H9 (cell line): ENCODE data around the gene STK11. TPM values are rescaled to one million over a fixed set of nuclear protein-coding genes. Genes with fewer than 3 reads are reported as not detected.

ENCODE experiments used
- DNase-seq: peaks from one replicate; pipeline ENCODE4 v3.0.0-alpha.2; 2017
- H2AFZ ChIP-seq: one replicate; pipeline ENCODE4 v1.6.1; 2013; ENCODE audit warnings: mild to moderate bottlenecking, low read length, control low read depth, moderate library complexity
- H2AK5ac ChIP-seq: 2 replicates; pipeline ENCODE4 v1.6.1; 2013; ENCODE audit warnings: low read length, control low read depth, mixed read lengths; ENCODE audit not compliant: insufficient read length
- H2BK120ac ChIP-seq: one replicate; pipeline ENCODE4 v1.6.1; 2013; ENCODE audit warnings: low read depth, mild to moderate bottlenecking, low read length, control low read depth, inconsistent platforms; ENCODE audit not compliant: poor library complexity, severe bottlenecking
- H2BK12ac ChIP-seq: 2 replicates; pipeline ENCODE4 v1.6.1; 2013; ENCODE audit warnings: low read length, control low read depth, mixed read lengths, low read depth; ENCODE audit not compliant: insufficient read length
- H2BK15ac ChIP-seq: 2 replicates; pipeline ENCODE4 v1.6.1; 2013; ENCODE audit warnings: low read depth, low read length, control low read depth
- H2BK20ac ChIP-seq: one replicate; pipeline ENCODE4 v1.6.1; 2013; ENCODE audit warnings: low read depth, mild to moderate bottlenecking, low read length, control low read depth, inconsistent platforms; ENCODE audit not compliant: poor library complexity, severe bottlenecking
- H2BK5ac ChIP-seq: 2 replicates; pipeline ENCODE4 v1.6.1; 2013; ENCODE audit warnings: low read length, control low read depth, mixed read lengths; ENCODE audit not compliant: insufficient read length
- H3K14ac ChIP-seq: 2 replicates; pipeline ENCODE4 v1.6.1; 2013; ENCODE audit warnings: low read length, control low read depth; ENCODE audit not compliant: insufficient read depth
- H3K18ac ChIP-seq: 2 replicates; pipeline ENCODE4 v1.6.1; 2013; ENCODE audit warnings: low read depth, mild to moderate bottlenecking, mixed read lengths, low read length, control low read depth; ENCODE audit not compliant: insufficient read length
- H3K23ac ChIP-seq: 2 replicates; pipeline ENCODE4 v1.6.1; 2013; ENCODE audit warnings: low read length, control low read depth, mixed read lengths, low read depth; ENCODE audit not compliant: insufficient read length
- H3K23me2 ChIP-seq: 2 replicates; pipeline ENCODE4 v1.6.1; 2013; ENCODE audit warnings: low read depth, mild to moderate bottlenecking, mixed read lengths, low read length, control low read depth; ENCODE audit not compliant: insufficient read length, poor library complexity, severe bottlenecking
- H3K27ac ChIP-seq: 2 replicates; pipeline ENCODE4 v1.5.1; 2013; ENCODE audit warnings: low read length, control low read depth, mixed read lengths, low read depth; ENCODE audit not compliant: insufficient read length
- H3K27me3 ChIP-seq: 2 replicates; pipeline ENCODE4 v1.6.1; 2013; ENCODE audit warnings: low read length, control low read depth, inconsistent platforms; ENCODE audit not compliant: insufficient read depth
- H3K4ac ChIP-seq: 2 replicates; pipeline ENCODE4 v1.6.1; 2013; ENCODE audit warnings: low read depth, mild to moderate bottlenecking, control low read depth, inconsistent platforms, low read length, moderate library complexity
- H3K4me1 ChIP-seq: 2 replicates; pipeline ENCODE4 v1.6.1; 2013; ENCODE audit warnings: low read length, control low read depth, inconsistent platforms; ENCODE audit not compliant: insufficient read depth
- H3K4me2 ChIP-seq: 2 replicates; pipeline ENCODE4 v1.6.1; 2013; ENCODE audit warnings: low read length, control low read depth, mixed read lengths; ENCODE audit not compliant: insufficient read length, insufficient read depth
- H3K56ac ChIP-seq: 2 replicates; pipeline ENCODE4 v1.6.1; 2013; ENCODE audit warnings: low read depth, mild to moderate bottlenecking, mixed read lengths, low read length, control low read depth; ENCODE audit not compliant: insufficient read length
- H3K79me1 ChIP-seq: 2 replicates; pipeline ENCODE4 v1.6.1; 2013; ENCODE audit warnings: low read depth, mild to moderate bottlenecking, moderate library complexity, low read length, control low read depth, inconsistent platforms; ENCODE audit not compliant: insufficient read depth, poor library complexity, severe bottlenecking
- H3K79me2 ChIP-seq: 2 replicates; pipeline ENCODE4 v1.6.1; 2013; ENCODE audit warnings: low read length, control low read depth, inconsistent platforms; ENCODE audit not compliant: insufficient read depth
- H3K9ac ChIP-seq: 2 replicates; pipeline ENCODE4 v1.6.1; 2013; ENCODE audit warnings: low read length, control low read depth, mixed read lengths; ENCODE audit not compliant: insufficient read length; ENCODE audit errors: extremely low read depth
- H3K9me3 ChIP-seq: one replicate; pipeline ENCODE4 v1.6.1; 2013; ENCODE audit warnings: low read depth, low read length, inconsistent platforms; ENCODE audit not compliant: control insufficient read depth
- H3T11ph ChIP-seq: one replicate; pipeline ENCODE4 v1.6.1; 2013; ENCODE audit warnings: mild to moderate bottlenecking, low read length, control low read depth, inconsistent platforms
- H4K20me1 ChIP-seq: one replicate; pipeline ENCODE4 v1.6.1; 2013; ENCODE audit not compliant: control insufficient read depth, insufficient read length, insufficient read depth
- H4K5ac ChIP-seq: 2 replicates; pipeline ENCODE4 v1.6.1; 2013; ENCODE audit warnings: low read depth, mild to moderate bottlenecking, mixed read lengths, low read length, control low read depth; ENCODE audit not compliant: insufficient read length
- H4K8ac ChIP-seq: replicated peaks from 2 replicates; pipeline ENCODE4 v1.6.1; 2013; ENCODE audit warnings: low read length, control low read depth, mixed read lengths, low read depth; ENCODE audit not compliant: insufficient read length
- H4K91ac ChIP-seq: 2 replicates; pipeline ENCODE4 v1.6.1; 2013; ENCODE audit warnings: low read depth, mild to moderate bottlenecking, moderate library complexity, mixed read lengths, low read length, control low read depth; ENCODE audit not compliant: insufficient read length
- H3K27ac Mint-ChIP-seq, 3 experiments: 2 replicates in 2 of 3; 3 replicates in 1 of 3; pipeline ENCODE4 v1.8.0; 2020 to 2021; ENCODE audit warnings: mixed read lengths in 3 of 3, mild to moderate bottlenecking in 1 of 3, moderate library complexity in 1 of 3
- H3K27me3 Mint-ChIP-seq: 2 replicates; pipeline ENCODE4 v1.8.0; 2021; ENCODE audit warnings: low read depth, mild to moderate bottlenecking, moderate library complexity, mixed read lengths
- H3K36me3 Mint-ChIP-seq, 3 experiments: 2 replicates in 2 of 3; 3 replicates in 1 of 3; pipeline ENCODE4 v1.8.0; 2020 to 2021; ENCODE audit warnings: low read depth in 3 of 3, mixed read lengths in 3 of 3; ENCODE audit not compliant: insufficient read depth in 1 of 3
- H3K4me1 Mint-ChIP-seq, 2 experiments: 2 replicates each; pipeline ENCODE4 v1.8.0; 2020; ENCODE audit warnings: mixed read lengths in 2 of 2
- H3K4me3 Mint-ChIP-seq, 2 experiments: 2 replicates in 1 of 2; 3 replicates in 1 of 2; pipeline ENCODE4 v1.8.0; 2020 to 2021; ENCODE audit warnings: mild to moderate bottlenecking in 2 of 2, mixed read lengths in 2 of 2, moderate library complexity in 1 of 2
- H3K9me3 Mint-ChIP-seq, 2 experiments: 2 replicates in 1 of 2; 3 replicates in 1 of 2; pipeline ENCODE4 v1.8.0; 2020; ENCODE audit warnings: mild to moderate bottlenecking in 2 of 2, mixed read lengths in 2 of 2, moderate library complexity in 1 of 2
- WGBS: extraction: QIAGEN DNeasy Blood & Tissue Kit; methylation state at CpG from one replicate; pipeline ENCODE4 v1.1.7; 2013; ENCODE audit warnings: missing lambda C conversion rate, low lambda C conversion rate, mixed read lengths; ENCODE audit not compliant: insufficient read length; ENCODE audit errors: extremely low coverage; 5-methylcytosine and 5-hydroxymethylcytosine counted together
- total RNA-seq: library from RNA; stranded (reverse); gene quantifications from 2 replicates; pipeline ENCODE4 v1.2.1, GENCODE V29; 2021
- TF ChIP-seq, protein P1 (sequence below): fragments of 200-600 bp; sonication (generic); conservative IDR thresholded peaks from 3 replicates; pipeline ENCODE4 v1.8.0; 2021; ENCODE audit warnings: antibody characterized with exemption, mild to moderate bottlenecking

The STK11 gene
- total RNA-seq, 1 experiment from 2014 or later, result 74.3 TPM

DNA sequence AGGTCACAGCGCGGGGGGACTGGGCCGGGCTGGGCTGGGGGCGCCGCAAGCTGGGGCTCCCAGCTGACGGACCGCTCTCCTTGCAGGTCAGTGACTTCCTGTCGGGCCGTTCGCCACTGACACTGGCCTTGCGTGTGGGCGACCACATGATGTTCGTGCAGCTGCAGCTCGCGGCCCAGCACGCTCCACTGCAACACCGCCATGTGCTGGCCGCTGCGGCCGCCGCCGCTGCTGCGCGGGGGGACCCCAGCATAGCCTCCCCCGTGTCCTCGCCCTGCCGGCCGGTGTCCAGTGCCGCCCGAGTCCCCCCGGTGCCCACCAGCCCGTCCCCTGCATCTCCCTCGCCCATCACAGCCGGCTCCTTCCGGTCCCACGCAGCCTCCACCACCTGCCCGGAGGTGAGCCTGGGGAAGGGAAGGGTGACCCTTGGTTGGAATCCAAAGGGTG lies 48.5 kb downstream of the STK11 start:
- Histone ChIP-seq H3K56ac (no peak overlapping the region), H3K27ac (no peak overlapping the region), H3K23ac (no peak overlapping the region), H2BK20ac (no peak overlapping the region), H3K4me1 (no peaks in the 10 kb centered on the region; the same call in 1 of the 2 replicates), H2BK12ac (no peak overlapping the region), H2AFZ (no peak overlapping the region), H4K91ac (no peak overlapping the region), H3K79me1 (no peaks in the 10 kb centered on the region), H3K18ac (no peak overlapping the region), H4K5ac (no peak overlapping the region), H4K20me1 (no peaks in the 10 kb centered on the region), H3K14ac (no peak overlapping the region), H2BK120ac (no peak overlapping the region), H3T11ph (no peak overlapping the region), H3K9me3 (no peaks in the 10 kb centered on the region), H2BK15ac (no peak overlapping the region), H3K4me2 (no peak overlapping the region), H3K27me3 (no peaks in the 10 kb centered on the region), H3K79me2 (peaks cover 11% of the 10 kb centered on the region; the same call in 1 of the 2 replicates), H3K4ac (no peak overlapping the region), H4K8ac (no peak overlapping the region), H3K9ac (no peak overlapping the region), H2BK5ac (no peak overlapping the region), H3K23me2 (peaks cover 12% of the 10 kb centered on the region), H2AK5ac (no peak overlapping the region)
- peaks cover 25 to 68% (median 54%) of the 10 kb centered on the region in 3 experiments; a peak in 6 of 7 replicates for H3K36me3 Mint-ChIP-seq
- no peaks in the 10 kb centered on the region; a peak in 1 of 5 replicates for H3K9me3 Mint-ChIP-seq
- no peak for DNase-seq
- WGBS, result no CpG with 5 or more reads among the region's 37 CpGs
- no peaks in the 10 kb centered on the region for H3K27me3 Mint-ChIP-seq
- H3K27ac Mint-ChIP-seq, result peak overlapping the region in 2 of 3 experiments; percentile 70 to 89; a peak in 2 of 7 replicates
- TF ChIP-seq, protein P1, sequence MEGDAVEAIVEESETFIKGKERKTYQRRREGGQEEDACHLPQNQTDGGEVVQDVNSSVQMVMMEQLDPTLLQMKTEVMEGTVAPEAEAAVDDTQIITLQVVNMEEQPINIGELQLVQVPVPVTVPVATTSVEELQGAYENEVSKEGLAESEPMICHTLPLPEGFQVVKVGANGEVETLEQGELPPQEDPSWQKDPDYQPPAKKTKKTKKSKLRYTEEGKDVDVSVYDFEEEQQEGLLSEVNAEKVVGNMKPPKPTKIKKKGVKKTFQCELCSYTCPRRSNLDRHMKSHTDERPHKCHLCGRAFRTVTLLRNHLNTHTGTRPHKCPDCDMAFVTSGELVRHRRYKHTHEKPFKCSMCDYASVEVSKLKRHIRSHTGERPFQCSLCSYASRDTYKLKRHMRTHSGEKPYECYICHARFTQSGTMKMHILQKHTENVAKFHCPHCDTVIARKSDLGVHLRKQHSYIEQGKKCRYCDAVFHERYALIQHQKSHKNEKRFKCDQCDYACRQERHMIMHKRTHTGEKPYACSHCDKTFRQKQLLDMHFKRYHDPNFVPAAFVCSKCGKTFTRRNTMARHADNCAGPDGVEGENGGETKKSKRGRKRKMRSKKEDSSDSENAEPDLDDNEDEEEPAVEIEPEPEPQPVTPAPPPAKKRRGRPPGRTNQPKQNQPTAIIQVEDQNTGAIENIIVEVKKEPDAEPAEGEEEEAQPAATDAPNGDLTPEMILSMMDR, result no peak
- H3K4me1 Mint-ChIP-seq, result peaks cover 17 to 34% of the 10 kb centered on the region in 2 experiments
- H3K4me3 Mint-ChIP-seq, result no peak overlapping the region
